SK-N-SH treated with all-trans-retinoic acid at 6 μM for 48 hours (cell line): Measurements from ENCODE around the gene SETD4.

Experiments used
- ARNTL ChIP-seq: fragments of 450-650 bp; formaldehyde crosslinking; IDR thresholded peaks from 2 replicates; pipeline ENCODE4 v1.5.0; 2020; ENCODE audit warnings: low read depth, mild to moderate bottlenecking, moderate library complexity, borderline replicate concordance
- OSR1 ChIP-seq: fragments of 250-450 bp; sonication (Bioruptor Pico); IDR thresholded peaks from 2 replicates; pipeline ENCODE4 v1.8.0; 2022; ENCODE audit warnings: moderate library complexity, mild to moderate bottlenecking, inconsistent platforms
- SNAI2 ChIP-seq: fragments of 250-450 bp; sonication (Bioruptor Pico); IDR thresholded peaks from 2 replicates; pipeline ENCODE4 v1.5.0; 2020; ENCODE audit warnings: mild to moderate bottlenecking, moderate library complexity
- ZC3H10 ChIP-seq: fragments of 250-450 bp; sonication (Bioruptor Pico); IDR thresholded peaks from 2 replicates; pipeline ENCODE4 v1.5.1; 2021; ENCODE audit warnings: mild to moderate bottlenecking, moderate library complexity
- ZFP30 ChIP-seq: fragments of 450-650 bp; formaldehyde crosslinking; IDR thresholded peaks from 2 replicates; pipeline ENCODE4 v1.5.0; 2022; ENCODE audit warnings: mild to moderate bottlenecking, moderate library complexity
- TF ChIP-seq, protein P1 (sequence below): fragments of 250-450 bp; sonication (Bioruptor Pico); IDR thresholded peaks from 2 replicates; pipeline ENCODE4 v1.5.0; 2020; ENCODE audit warnings: mild to moderate bottlenecking, moderate library complexity
- TF ChIP-seq, protein P2 (sequence below): fragments of 250-450 bp; sonication (Bioruptor Pico); IDR thresholded peaks from 2 replicates; pipeline ENCODE4 v1.5.1; 2021; ENCODE audit warnings: mild to moderate bottlenecking, moderate library complexity
- TF ChIP-seq, protein P3 (sequence below): fragments of 250-450 bp; sonication (Bioruptor Pico); IDR thresholded peaks from 2 replicates; pipeline ENCODE4 v1.8.0; 2020; ENCODE audit warnings: mild to moderate bottlenecking, moderate library complexity, borderline replicate concordance

DNA sequence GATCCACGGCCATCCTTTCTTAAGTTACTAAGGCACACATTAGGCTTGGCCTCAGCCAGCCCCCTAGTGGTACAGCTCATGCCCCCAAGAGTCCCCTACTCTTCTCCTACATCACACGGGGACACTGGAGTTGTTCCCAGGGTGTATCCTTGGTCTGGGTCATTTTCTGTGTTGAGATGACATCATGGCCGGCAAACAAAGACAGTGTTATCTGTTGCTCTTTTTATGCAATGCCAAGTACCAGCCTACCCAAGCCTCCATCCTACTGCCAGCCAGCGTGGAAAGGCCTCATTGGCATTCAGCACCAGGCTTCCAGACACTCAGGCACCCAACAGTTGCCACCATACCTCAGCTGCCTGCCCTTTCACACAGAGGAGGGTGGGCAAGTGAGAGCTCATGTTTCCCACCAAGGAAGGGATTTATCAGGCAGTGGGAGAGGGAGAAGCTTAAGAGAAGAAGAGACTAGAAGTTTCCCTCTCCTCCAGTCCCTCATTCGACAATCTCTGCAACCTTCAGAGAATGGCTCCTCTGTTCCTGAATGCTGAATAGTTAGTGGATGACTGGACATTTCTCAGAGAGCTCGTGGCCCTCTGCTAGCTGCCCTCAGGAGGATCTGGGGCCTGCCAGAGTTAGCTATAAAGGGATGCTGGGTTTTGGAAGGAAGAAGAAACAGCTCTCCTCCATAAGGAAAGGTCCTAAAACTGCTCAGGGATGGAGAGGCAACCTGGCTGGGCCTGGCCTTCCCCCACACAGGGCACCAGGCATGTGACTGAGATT is 27.2 kb upstream of the SETD4 start:
- TF ChIP-seq ZFP30 (CRISPR knock-in tag) (no peak), SNAI2 (no peak), OSR1 (no peak), ARNTL (CRISPR knock-in tag) (no peak), ZC3H10 (CRISPR knock-in tag) (no peak)
- TF ChIP-seq, protein P1, sequence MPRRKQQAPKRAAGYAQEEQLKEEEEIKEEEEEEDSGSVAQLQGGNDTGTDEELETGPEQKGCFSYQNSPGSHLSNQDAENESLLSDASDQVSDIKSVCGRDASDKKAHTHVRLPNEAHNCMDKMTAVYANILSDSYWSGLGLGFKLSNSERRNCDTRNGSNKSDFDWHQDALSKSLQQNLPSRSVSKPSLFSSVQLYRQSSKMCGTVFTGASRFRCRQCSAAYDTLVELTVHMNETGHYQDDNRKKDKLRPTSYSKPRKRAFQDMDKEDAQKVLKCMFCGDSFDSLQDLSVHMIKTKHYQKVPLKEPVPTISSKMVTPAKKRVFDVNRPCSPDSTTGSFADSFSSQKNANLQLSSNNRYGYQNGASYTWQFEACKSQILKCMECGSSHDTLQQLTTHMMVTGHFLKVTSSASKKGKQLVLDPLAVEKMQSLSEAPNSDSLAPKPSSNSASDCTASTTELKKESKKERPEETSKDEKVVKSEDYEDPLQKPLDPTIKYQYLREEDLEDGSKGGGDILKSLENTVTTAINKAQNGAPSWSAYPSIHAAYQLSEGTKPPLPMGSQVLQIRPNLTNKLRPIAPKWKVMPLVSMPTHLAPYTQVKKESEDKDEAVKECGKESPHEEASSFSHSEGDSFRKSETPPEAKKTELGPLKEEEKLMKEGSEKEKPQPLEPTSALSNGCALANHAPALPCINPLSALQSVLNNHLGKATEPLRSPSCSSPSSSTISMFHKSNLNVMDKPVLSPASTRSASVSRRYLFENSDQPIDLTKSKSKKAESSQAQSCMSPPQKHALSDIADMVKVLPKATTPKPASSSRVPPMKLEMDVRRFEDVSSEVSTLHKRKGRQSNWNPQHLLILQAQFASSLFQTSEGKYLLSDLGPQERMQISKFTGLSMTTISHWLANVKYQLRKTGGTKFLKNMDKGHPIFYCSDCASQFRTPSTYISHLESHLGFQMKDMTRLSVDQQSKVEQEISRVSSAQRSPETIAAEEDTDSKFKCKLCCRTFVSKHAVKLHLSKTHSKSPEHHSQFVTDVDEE, result no peak
- TF ChIP-seq, protein P2, sequence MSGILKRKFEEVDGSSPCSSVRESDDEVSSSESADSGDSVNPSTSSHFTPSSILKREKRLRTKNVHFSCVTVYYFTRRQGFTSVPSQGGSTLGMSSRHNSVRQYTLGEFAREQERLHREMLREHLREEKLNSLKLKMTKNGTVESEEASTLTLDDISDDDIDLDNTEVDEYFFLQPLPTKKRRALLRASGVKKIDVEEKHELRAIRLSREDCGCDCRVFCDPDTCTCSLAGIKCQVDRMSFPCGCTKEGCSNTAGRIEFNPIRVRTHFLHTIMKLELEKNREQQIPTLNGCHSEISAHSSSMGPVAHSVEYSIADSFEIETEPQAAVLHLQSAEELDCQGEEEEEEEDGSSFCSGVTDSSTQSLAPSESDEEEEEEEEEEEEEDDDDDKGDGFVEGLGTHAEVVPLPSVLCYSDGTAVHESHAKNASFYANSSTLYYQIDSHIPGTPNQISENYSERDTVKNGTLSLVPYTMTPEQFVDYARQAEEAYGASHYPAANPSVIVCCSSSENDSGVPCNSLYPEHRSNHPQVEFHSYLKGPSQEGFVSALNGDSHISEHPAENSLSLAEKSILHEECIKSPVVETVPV (CRISPR knock-in tag), result no peak
- TF ChIP-seq, protein P3, sequence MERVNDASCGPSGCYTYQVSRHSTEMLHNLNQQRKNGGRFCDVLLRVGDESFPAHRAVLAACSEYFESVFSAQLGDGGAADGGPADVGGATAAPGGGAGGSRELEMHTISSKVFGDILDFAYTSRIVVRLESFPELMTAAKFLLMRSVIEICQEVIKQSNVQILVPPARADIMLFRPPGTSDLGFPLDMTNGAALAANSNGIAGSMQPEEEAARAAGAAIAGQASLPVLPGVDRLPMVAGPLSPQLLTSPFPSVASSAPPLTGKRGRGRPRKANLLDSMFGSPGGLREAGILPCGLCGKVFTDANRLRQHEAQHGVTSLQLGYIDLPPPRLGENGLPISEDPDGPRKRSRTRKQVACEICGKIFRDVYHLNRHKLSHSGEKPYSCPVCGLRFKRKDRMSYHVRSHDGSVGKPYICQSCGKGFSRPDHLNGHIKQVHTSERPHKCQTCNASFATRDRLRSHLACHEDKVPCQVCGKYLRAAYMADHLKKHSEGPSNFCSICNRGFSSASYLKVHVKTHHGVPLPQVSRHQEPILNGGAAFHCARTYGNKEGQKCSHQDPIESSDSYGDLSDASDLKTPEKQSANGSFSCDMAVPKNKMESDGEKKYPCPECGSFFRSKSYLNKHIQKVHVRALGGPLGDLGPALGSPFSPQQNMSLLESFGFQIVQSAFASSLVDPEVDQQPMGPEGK (CRISPR knock-in tag), result no peak
